Limb (tissue), 2 donors: ENCODE measurements around the gene CPLANE2.
"Not testable (repeated sequence)": the region's sequence is repeated elsewhere in the genome, so short reads cannot be mapped to it uniquely, and the experiment has no call there.

Source experiments
- DNase-seq, 2 donors: peaks; one replicate each; pipeline ENCODE4 v3.0.0-alpha.2; 2016; ENCODE audit errors: extremely low spot score in 2 of 2

CPLANE2 gene

GRCh38 chr1:16209847-16210407 lies 27.1 kb downstream of the CPLANE2 start:
- peak in 1 of 2 donors; percentile 65 for DNase-seq

- DNase-seq: no peak
Observed at GRCh38 chr1:16209132-16209846, 27.7 kb downstream of the CPLANE2 start.

- DNase-seq: no peak
Observed at GRCh38 chr1:16208270-16208987, 28.6 kb downstream of the CPLANE2 start.

- DNase-seq: peak in 1 of 2 donors; percentile 31
Observed at GRCh38 chr1:16207318-16208269, 29.4 kb downstream of the CPLANE2 start.

- peak; percentile 97 for DNase-seq
Observed at GRCh38 chr1:16206547-16207317, 30.3 kb downstream of the CPLANE2 start.

- DNase-seq: no peak
Observed at GRCh38 chr1:16205891-16206546, 31.0 kb downstream of the CPLANE2 start.

GRCh38 chr1:16205334-16205671 lies 31.7 kb downstream of the CPLANE2 start:
- DNase-seq: no peak

- DNase-seq: peak in 1 of 2 donors; percentile 34
Observed at GRCh38 chr1:16204634-16205333, 32.2 kb downstream of the CPLANE2 start.

- no peak for DNase-seq
Observed at GRCh38 chr1:16204216-16204615, 32.8 kb downstream of the CPLANE2 start.

- no peak for DNase-seq
Observed at GRCh38 chr1:16203550-16203949, 33.4 kb downstream of the CPLANE2 start.

- no peak for DNase-seq
Observed at GRCh38 chr1:16202281-16203210, 34.4 kb downstream of the CPLANE2 start.

- DNase-seq: no peak
Observed at GRCh38 chr1:16199700-16200099, 37.3 kb downstream of the CPLANE2 start.

GRCh38 chr1:16199157-16199501 lies 37.9 kb downstream of the CPLANE2 start:
- no peak for DNase-seq

- no peak for DNase-seq
Observed at GRCh38 chr1:16198444-16199156, 38.4 kb downstream of the CPLANE2 start.

GRCh38 chr1:16196874-16197273 lies 40.1 kb downstream of the CPLANE2 start:
- DNase-seq: no peak

GRCh38 chr1:16196139-16196538 lies 40.8 kb downstream of the CPLANE2 start:
- DNase-seq: not testable (repeated sequence)

GRCh38 chr1:16195518-16195905 lies 41.5 kb downstream of the CPLANE2 start:
- no peak for DNase-seq

- no peak for DNase-seq
Observed at GRCh38 chr1:16191916-16192546, 45.0 kb downstream of the CPLANE2 start.
